HG03432 (cell line): ENCODE results near the gene TSPYL4.

ENCODE experiments used
- ATAC-seq: cut with Tn5 transposase; IDR thresholded peaks from one replicate; pipeline ENCODE4 v1.9.1; 2021; ENCODE audit warnings: mild to moderate bottlenecking, moderate library complexity; ENCODE audit not compliant: unreplicated experiment

TSPYL4 gene

DNA sequence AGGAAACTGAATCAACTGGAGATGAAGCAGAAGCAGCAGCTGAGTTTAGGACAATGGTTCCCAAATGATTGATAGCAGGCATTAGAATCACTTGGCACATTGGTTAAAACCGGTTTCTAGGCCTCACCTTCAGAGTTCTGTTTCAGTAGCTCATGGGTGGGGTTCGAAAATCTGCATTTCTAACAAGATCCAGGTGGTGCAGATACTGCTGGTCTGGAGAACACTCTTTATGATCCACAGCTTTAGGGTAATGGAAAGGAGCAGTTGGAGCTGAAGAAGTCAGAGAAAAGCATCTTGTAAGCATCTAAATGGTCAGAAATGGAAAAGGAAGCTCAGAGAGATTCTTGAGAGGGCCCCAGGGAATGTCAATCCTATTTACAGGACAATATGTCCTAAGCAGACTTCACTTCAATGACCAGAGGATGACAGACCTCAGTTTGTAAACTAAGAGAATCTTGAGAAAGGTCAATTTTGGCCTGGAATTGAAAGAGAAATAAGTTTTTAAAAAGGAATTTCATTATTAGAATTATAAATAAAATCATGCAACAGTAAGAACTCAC is 17.4 kb upstream of the TSPYL4 start:
- no peak for ATAC-seq

DNA sequence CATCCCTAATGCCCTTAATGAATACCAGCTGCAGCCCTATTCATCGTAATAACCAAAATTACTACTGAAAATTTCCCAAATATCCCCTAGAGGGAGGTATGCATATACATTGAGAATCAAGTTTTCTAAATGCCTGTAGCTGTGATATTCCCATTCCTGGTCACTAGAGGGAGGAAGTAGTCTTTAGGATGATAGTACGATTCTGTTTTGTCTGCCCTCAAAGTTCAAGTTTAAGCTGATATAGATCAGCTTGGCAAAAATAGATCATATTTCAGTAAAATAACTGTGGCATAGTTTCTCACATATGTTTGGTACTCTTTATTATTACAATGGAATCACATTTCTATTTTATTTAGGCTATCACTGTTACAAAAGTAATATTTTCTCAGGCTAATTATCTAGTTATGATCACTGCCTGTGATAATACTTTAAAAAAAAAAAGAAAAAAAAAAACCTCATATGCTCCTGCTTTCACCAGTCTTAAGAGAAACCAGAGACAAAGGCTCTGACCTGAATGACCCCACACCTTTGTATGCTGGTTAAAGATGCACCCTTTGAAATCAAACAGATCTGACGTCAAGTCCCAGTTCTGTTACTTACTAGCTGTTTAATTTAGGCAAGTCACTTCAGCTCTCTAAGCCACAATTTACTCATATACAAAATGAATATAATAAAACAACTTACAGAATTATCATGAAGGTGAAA is 14.9 kb upstream of the TSPYL4 start:
- ATAC-seq, result peak; percentile 91

DNA sequence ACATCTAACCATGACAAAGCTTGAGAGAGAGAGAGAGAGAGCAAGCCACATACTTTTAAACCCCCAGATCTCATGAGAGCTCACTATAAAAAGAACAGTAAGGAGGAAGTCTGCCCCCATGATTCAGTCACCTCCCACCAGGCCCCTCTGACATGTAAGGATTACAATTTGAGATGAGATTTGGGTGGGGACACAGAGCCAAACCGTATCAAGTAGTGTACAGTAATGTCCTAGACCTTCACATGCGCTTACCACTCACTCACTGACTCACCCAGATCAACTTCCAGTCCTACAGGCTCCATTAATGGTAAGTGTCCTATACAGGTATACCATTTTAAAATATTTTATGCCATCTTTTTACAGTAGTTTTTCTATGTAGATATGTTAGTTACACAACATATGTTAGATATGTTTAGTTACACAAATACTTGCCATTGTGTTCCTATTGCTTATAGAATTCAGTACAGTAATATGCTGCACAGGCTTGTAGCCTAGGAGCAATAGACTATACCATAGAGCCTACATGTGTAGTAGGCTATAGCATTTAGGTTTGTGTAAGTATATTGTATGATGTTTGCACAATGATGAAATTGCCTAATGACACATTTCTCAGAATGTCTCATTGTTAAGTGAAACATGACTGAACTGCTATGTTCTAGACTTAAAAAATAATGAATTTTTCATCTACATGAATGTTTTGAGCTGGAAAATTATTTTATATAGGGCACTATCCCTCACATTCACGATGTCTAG is 14.1 kb upstream of the TSPYL4 start:
- ATAC-seq, result peak; percentile 22

DNA sequence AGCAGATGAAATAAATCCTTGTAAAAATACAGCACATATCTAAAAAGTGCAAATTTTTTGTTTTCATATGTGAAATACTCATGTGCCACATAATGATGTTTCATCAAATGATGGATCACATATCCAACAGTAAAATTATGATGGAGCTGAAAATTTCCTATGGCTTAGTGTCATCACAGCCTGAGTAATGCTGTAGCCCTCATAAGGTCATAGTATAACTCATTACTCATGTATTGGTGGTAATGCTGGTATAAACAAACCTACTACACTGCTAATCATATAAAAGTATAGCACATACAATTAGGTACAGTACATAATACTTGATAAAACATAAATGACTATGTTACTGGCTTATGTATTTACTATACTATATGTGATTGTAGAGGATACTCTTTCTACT is 12.9 kb upstream of the TSPYL4 start:
- no peak for ATAC-seq

DNA sequence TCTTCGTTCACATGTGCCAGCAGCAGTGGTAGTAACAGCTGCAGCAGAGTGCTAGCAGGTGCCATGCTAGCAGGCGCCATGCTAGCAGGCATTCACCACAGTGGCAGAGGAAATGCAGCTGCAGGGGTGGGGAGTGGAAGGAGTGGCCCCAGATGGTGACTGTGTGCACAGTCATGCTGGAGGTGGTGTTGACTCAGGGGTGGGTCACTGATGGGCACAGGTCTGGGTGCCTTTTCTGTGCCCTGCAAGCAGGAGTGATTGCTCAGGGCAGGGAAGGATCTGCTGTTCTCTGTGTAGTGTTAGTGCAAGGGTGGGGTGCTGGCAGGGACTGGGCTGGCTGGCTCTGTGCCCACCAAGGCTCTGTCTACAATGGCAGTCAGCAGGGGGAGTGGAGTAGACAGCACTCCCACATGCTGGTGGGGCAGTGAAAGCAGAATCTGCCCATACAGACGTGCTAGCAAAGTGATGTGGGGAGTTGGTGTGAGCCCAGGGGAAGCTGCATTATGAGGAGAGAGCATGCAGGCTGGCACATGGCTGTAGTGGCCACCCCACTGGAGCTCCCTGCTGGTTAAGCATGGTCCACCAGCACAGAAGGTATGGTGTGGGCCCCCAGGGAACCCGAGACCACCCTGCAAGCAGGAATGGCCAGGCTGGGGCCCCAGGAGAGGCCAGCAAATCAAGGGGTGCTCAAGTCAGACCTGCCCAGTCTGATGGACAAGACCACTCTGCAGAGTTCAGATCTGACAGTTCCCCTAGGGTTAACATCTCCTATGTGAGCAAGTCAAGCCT is 11.4 kb upstream of the TSPYL4 start:
- ATAC-seq, result no peak

DNA sequence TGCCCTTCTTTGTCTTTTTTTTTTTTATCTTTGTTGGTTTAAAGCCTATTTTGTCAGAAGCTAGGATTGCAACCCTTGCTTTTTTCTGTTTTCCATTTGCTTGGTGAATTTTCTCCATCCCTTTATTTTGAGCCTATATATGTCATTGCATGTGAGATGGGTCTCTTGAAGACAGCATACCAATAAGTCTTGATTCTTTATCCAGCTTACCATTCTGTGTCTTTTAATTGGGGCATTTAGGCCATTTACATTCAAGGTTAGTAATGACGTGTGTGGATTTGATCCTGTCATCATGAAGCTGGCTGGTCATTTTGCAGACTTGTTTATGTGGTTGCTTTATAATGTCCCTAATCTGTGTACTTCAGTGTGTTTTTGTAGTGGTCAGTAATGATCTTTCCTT is 9.5 kb upstream of the TSPYL4 start:
- ATAC-seq, result no peak

DNA sequence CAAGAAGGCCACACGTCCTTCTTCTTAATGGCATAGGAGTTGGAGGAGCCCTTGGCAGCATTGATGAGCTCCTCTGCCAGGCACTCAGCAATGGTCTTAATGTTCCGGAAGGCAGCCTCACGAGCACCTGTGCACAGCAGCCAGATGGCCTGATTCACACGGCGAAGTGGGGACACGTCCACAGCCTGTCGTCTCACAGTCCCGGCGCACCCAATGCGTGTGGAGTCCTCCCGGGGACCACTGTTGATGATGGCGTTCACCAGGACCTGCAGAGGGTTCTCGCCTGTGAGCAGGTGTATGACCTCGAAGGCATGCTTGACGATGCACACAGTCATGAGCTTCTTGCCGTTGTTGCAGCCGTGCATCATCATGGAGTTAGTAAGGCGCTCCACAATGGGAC is 4.6 kb upstream of the TSPYL4 start:
- ATAC-seq, result no peak

DNA sequence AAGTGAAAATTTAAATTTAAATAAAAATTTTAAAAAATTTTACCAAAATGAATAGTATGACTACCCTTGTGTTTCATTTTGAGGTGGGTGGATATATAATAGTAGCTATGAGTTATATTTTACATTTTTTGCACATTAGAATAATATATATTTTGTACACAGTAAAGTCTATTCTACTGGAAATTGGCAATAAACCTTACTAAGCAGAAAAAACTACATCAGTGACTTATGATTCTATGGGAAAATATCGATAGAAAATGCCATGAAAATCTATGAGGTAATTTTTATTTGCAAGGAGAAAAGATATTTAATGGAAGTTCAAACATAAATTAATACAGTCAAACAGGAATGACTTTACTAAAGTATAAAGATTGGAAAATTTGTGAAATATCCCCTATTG is 2.8 kb upstream of the TSPYL4 start:
- ATAC-seq, result no peak

DNA sequence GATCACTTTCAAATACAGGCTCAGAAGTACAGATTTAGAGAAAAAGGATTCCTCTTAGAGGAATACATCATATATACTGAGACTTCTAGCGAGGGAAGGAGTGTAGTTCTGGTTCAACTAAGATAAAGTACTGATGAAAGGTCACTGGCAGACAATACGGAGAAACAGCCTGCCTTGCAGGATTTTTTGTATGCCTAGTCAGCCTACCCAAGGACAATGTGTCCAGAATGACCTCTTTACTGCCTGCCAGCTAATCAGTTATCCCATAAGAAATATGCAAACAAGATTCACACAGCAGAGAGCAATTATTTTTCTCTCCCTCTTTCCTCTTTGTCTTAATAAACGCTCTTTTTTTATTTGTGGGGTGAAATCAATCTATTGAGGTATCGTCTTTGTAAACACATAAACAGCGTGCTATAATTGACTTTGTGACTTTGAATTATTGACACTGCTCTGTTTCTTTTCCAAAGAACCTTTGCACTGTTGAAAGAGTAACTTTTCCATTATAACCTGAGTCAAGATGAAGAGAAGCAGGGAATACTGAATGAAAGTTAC is 1.4 kb upstream of the TSPYL4 start:
- ATAC-seq, result no peak

DNA sequence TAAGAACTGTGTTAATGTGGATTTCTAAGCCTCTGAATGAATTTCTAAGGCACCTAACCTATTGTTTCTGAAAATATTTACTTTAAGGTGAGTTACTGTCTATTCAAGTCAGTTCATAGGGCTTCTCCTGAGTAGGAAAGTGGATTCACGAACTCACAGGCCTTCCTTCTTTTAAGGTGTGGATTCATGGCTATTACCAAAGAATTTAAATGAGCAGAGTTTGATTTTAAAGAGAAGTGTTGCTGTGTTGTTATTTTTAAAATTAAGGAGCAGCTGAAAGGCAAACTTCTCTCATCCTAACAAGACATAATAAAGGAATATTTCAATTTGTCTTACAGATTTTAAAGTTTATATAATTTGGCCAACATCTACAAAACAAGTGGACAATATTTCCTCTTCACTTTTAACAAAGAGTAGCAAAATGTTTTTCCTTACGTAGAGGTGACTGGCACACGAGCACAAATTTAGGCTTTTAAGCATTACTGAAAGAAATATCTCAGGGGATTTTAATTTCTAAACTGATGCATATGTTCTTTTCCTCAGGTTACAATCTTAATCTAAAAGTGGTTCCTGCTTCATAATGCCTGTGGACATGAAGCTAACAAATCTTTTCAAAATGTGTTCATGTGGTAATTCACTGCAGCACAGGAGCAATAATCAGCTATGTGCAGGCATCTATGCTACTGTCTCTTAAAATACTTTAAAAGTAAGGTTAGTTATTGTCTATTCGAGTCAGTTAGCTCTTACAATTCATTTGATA is 602 bp upstream of the TSPYL4 start:
- peak; percentile 31 for ATAC-seq

DNA sequence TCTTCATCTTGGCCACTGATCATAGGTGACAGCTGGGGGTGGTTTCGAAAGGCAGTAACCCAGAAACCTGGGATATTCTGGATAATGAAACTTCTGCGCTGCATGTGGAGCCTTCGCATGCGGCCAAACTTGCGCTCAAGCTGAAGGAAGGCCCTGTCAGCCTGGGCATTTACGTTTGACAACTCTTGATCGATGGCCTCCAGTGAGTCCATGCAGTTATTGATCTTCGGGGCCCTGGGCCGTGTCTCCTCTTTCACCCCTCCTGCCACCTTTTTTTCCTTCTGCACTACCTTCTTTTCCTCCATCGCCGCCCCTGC is 729 bp downstream of the TSPYL4 start:
- no peak for ATAC-seq

DNA sequence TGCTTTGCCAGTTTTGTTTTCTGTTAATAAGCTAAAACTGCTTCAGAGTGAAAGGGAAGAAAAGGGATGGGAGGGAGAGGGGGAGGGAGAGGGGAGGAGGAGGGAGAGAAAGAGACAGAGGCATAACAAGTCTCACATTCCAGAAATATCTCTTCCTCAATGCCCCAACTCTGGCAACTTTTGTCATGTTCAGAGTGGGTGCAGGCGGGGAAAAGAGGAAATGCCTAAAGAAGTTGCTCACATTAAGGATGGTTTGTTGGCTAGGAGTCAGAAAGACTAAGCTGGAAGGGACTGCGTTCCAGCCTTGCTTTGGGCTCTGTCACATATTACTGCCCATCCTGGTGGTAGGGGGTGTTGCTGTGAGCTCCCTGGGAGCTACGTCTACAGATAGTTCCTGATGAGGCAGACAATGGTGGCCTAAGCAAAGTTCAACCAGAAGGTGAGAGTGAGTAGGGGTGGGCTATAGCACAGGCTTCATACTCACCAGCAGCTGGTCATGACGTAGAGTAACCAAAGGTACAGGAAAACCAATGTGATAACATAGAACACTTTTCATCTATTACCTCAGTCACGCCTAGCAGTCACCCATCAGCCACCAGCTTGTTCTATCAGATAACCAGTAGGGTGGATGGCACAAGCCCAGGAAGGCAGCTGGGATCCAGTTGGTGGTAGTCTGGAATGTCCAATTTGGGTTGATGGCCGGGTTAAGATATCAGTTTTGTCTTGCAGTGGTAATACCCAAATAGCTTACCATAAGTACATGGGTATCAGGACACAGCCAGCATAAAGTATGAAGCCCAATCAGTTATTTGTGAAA is 2.1 kb downstream of the TSPYL4 start:
- ATAC-seq, result no peak

DNA sequence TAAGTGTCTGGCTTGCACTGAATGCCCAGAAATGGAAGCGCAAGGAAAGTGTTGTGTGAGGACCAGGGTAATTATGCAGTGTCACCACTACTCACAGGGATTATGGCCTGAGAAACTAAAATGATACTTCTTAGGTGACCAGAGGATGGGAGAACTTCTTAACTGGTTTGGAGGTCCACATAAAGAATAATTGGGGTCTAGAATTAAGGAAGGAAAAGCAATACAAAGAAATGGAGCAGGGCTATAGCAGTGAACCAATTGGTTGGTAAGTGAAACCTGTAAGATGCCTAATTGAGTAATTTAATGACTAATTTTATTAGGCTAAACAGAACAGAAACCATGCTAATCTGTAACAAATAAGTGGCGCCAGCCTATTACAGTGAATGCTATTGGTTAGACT is 5.3 kb downstream of the TSPYL4 start:
- no peak for ATAC-seq

DNA sequence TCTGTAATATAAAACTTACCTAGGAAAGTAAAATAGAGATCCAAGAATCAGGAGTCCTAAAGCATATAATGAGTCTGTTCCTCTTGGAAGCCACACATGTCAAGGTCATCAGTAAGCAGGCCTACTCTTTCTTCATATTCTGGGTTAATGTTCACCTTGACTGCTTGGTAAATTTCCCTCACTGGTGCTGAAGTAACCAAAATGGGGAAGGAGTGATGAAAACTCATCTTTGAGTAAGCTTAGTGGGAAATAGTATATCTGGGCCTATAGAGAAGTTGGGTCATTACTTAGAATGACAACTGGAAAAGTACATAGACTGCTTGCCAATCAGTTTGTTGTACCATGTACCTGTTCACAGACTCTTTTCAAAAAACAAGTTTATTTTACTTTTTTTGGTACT is 6.6 kb downstream of the TSPYL4 start:
- no peak for ATAC-seq

DNA sequence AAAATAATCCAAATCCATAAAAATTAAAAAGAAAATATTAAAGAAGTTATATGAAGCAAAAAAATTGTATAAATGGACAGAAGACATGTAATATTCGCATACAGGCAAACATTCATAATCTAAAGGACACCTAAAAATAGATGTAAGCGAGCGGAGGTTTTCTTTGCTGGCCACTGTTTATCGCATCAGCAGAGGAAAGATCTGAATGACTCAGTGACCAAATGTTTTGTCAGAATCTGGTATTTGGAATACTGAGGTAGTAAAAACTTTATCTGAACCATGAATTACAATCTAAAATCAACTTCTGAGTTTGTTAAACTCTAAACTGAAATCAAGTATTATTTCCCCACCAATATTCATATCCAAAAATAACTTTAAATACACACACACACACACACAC is 7.8 kb downstream of the TSPYL4 start:
- no peak for ATAC-seq

DNA sequence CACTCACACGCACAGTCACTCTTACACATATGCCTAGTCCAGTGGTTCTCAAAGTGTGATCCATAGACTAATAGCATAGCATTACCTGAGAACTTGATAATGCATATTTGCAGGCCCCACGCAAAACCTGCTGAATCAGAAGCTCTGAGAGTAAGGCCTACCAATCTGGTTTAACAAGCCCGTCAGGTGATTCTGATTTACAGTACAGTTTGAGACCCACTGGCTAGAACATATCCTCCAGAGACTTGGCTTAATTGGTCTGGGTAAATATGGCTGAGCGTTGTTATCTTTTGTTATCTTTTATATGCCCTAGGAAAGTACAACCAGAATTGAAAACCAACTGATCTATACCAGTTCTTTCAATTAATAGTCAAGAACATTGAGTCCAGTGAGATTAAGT is 9.6 kb downstream of the TSPYL4 start:
- no peak for ATAC-seq

DNA sequence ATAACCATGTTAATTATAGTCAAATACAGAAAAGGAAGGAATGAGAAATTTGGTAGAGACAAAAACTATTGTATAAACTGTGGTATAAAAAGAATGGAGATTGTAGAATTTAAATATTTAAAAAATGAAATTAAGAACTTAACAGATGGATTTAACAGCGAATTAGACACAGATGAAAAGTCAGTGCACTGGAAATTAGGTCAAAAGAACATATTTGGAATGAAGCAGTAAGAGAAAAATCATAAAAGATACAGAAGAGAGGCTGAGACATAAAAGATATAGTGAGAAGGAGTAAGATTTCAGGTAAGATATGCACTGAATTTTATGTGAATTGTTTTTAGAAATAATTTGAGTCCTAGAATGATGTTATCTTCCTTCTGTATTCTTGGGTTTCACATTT is 14.0 kb downstream of the TSPYL4 start:
- ATAC-seq, result no peak

DNA sequence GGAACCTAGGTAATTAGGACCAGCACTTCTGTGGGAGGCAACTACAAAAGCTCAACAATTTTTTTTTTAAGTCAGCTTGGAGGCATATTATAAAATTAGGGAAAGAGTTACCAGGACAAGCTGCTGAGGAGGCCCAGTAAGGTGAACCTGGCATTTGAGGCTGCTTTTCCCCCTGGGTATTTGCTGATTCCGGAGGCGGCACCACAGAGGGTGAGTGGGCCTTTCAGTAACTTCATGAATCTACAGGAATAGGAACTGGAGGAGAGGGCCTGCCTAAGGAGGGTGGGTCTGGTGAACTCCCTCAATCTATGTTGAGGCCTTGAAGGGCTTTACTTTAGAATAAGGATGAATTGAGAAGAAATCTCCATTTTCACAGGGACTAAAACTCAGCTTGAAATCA is 14.6 kb downstream of the TSPYL4 start:
- no peak for ATAC-seq

DNA sequence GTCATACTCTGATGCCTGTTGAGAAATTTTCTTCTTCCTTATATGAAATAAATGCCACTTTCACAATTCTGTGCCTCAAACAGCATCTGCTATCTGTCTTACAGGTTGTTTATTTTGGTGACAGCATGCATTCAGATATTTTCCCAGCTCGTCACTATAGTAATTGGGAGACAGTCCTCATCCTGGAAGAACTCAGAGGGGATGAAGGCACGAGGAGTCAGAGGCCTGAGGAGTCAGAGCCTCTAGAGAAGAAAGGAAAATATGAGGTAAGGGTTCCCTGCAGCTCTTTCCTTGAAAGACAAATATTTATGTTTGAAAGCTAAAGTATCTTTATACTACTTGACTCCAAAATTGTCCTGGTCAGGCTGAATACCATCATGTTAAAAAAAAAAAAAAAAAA is 15.8 kb downstream of the TSPYL4 start:
- ATAC-seq, result no peak

DNA sequence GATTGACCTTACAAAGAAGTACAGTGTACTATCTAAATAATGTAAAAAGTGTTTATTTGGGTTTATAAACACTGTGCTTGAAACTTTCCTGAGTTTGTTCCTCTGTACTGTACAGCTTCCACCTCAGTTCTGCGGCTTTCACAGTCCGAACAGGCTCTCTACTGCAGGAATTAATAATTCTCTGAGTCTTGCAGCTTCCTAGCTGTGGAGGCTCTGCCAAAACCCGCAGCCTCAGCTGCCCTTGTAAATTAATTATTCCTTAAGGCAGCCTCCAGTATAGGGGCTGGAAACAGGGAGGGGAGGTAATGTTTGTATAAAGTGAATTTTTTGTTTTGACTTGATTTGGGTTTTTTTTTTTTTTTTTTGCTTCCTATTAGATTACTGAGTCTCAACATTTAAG is 19.2 kb downstream of the TSPYL4 start:
- ATAC-seq, result no peak
